ENCODE results near the gene PLCL1.

Gene PLCL1

GRCh38 chr2:197954328-197954727, 149.9 kb downstream of the PLCL1 start:
- DNase-seq (ENCODE audit: low read depth in 3 of 3) = no peak

GRCh38 chr2:197958592-197959150, 154.3 kb downstream of the PLCL1 start:
- DNase-seq (ENCODE audit: low read depth in 3 of 3) = no peak

GRCh38 chr2:197959383-197959782, 155.0 kb downstream of the PLCL1 start:
- no peak for DNase-seq (ENCODE audit: low read depth in 3 of 3)

- no peak for DNase-seq (ENCODE audit: low read depth in 3 of 3)
These were observed 156.4 kb downstream of the PLCL1 start for GRCh38 chr2:197960786-197961185.

GRCh38 chr2:197964720-197965119, 160.3 kb downstream of the PLCL1 start:
- no peak for DNase-seq (ENCODE audit: low read depth in 3 of 3)

GRCh38 chr2:197965756-197966155, 161.4 kb downstream of the PLCL1 start:
- DNase-seq (ENCODE audit: low read depth in 3 of 3) = no peak

- no peak for DNase-seq (ENCODE audit: low read depth in 3 of 3)
These were observed 165.0 kb downstream of the PLCL1 start for GRCh38 chr2:197969391-197969893.

- DNase-seq (ENCODE audit: low read depth in 3 of 3) = no peak
These were observed 167.7 kb downstream of the PLCL1 start for GRCh38 chr2:197972061-197972460.

GRCh38 chr2:197972587-197972986, 168.2 kb downstream of the PLCL1 start:
- no peak for DNase-seq (ENCODE audit: low read depth in 3 of 3)

GRCh38 chr2:197973772-197974171, 169.4 kb downstream of the PLCL1 start:
- no peak for DNase-seq (ENCODE audit: low read depth in 3 of 3)

GRCh38 chr2:197975931-197976519, 171.6 kb downstream of the PLCL1 start:
- no peak for DNase-seq (ENCODE audit: low read depth in 3 of 3)

- DNase-seq (ENCODE audit: low read depth in 3 of 3) = no peak
These were observed 174.6 kb downstream of the PLCL1 start for GRCh38 chr2:197978971-197979370.

- DNase-seq (ENCODE audit: low read depth in 3 of 3) = no peak
These were observed 178.2 kb downstream of the PLCL1 start for GRCh38 chr2:197982565-197982964.

GRCh38 chr2:197985029-197985638, 180.7 kb downstream of the PLCL1 start:
- DNase-seq (ENCODE audit: low read depth in 3 of 3) = no peak

- DNase-seq (ENCODE audit: low read depth in 3 of 3) = no peak
These were observed 182.6 kb downstream of the PLCL1 start for GRCh38 chr2:197986977-197987376.

GRCh38 chr2:197990356-197990755, 186.0 kb downstream of the PLCL1 start:
- no peak for DNase-seq (ENCODE audit: low read depth in 3 of 3)

- DNase-seq (ENCODE audit: low read depth in 3 of 3) = no peak
These were observed 188.2 kb downstream of the PLCL1 start for GRCh38 chr2:197992482-197993133.

- no peak for DNase-seq (ENCODE audit: low read depth in 3 of 3)
These were observed 189.0 kb downstream of the PLCL1 start for GRCh38 chr2:197993363-197993762.

GRCh38 chr2:197993830-197994229, 189.4 kb downstream of the PLCL1 start:
- DNase-seq (ENCODE audit: low read depth in 3 of 3) = no peak

GRCh38 chr2:197994751-197995150, 190.4 kb downstream of the PLCL1 start:
- DNase-seq (ENCODE audit: low read depth in 3 of 3) = no peak

GRCh38 chr2:197996583-197996982, 192.2 kb downstream of the PLCL1 start:
- DNase-seq (ENCODE audit: low read depth in 3 of 3) = no peak

GRCh38 chr2:197997083-197997541, 192.7 kb downstream of the PLCL1 start:
- no peak for DNase-seq (ENCODE audit: low read depth in 3 of 3)

- DNase-seq (ENCODE audit: low read depth in 3 of 3) = peak in 1 of 3 donors; percentile 22
These were observed 194.3 kb downstream of the PLCL1 start for GRCh38 chr2:197998702-197999101.

Measured in stimulated activated CD4-positive, alpha-beta T cell treated with anti-CD3 and anti-CD28 coated beads, TNF-alpha, amount 100 ng/mL, for 48 hours (primary cell).